ENCODE data around the gene PLEKHF1.

Gene PLEKHF1

GRCh38 chr19:29651622-29652394 is 13.5 kb upstream of the PLEKHF1 start:
- Histone ChIP-seq H3K4me3 (ENCODE audit: low read depth, low read length) (no peak overlapping the region), H3K9me3 (ENCODE audit: control insufficient read depth, insufficient read depth, low read depth, low read length) (0 out of 2 replicates have a peak, but pooled peaks cover 7% of the 10 kb centered on the region), H3K27me3 (ENCODE audit: control insufficient read depth, insufficient read depth, low read length) (no peaks in the 10 kb centered on the region), H3K4me1 (ENCODE audit: control insufficient read depth, insufficient read depth, low read length) (no peaks in the 10 kb centered on the region), H3K9ac (ENCODE audit: low read length) (no peak overlapping the region), H3K36me3 (ENCODE audit: control insufficient read depth, insufficient read depth, low read length) (no peaks in the 10 kb centered on the region), H3K27ac (ENCODE audit: low read depth, low read length) (no peak overlapping the region)

DNA sequence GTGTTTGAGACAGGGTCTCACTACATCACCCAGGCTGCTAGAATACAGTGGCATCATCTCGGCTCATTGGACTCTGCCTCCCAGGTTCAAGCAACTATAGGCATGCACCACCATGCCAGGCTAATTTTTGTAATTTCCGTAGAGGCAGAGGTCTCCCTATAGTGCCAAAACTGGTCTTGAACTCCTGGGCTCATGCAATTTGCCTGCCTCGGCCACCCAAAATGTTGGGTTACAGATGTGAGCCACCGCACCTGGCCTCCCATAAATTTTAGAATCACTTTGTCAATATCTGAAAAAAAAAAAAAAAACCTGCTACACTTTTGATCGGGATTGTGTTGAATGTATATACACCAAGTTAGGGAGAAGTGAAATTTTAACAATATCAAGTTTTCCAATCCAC is 11.9 kb upstream of the PLEKHF1 start:
- Histone ChIP-seq H3K27ac (ENCODE audit: low read depth, low read length) (no peak overlapping the region), H3K4me3 (ENCODE audit: low read depth, low read length) (no peak overlapping the region)

DNA sequence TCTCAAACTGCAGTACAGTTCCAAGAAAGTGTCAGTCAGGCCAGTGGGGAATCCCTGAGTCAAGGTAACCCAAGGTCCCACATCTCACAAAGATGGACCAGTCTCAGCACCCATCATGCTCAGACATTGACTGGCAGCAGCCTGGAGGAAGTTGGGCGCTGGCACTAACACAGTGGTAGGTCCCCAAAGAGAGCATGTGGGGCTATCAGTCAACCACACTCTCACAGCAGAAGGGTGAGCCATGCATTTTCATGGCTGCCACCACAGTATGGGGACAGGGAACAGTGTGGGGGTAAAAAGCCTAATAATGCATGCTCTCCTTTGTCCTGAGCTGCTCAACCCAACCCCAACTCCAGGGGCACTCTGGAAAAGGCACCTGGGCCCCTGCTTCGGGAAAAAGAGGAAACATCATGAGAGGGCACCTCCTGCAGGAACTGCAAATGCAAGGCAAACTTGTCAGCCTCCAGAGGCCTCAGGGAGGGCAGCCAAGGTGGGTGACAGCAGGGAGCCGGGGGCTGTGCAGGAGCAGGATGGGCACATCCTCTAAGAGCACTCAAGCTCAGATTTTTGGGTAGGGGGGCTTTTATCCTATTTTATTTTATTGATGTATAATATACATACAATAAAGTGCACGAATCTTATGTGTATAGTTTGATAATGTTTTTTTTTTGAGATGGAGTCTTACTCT is 9.5 kb upstream of the PLEKHF1 start:
- Histone ChIP-seq H3K27ac (ENCODE audit: low read depth, low read length) (no peak overlapping the region), H3K9ac (ENCODE audit: low read length) (no peak overlapping the region), H3K9me3 (ENCODE audit: control insufficient read depth, insufficient read depth, low read depth, low read length) (0 out of 2 replicates have a peak, but pooled peaks cover 7% of the 10 kb centered on the region), H3K4me1 (ENCODE audit: control insufficient read depth, insufficient read depth, low read length) (no peaks in the 10 kb centered on the region), H3K27me3 (ENCODE audit: control insufficient read depth, insufficient read depth, low read length) (no peaks in the 10 kb centered on the region), H3K36me3 (ENCODE audit: control insufficient read depth, insufficient read depth, low read length) (no peaks in the 10 kb centered on the region), H3K4me3 (ENCODE audit: low read depth, low read length) (no peak overlapping the region)

More for the DNA sequence above, 11.9 kb upstream of the PLEKHF1 start:
- no peaks in the 10 kb centered on the region for H3K27me3 ChIP-seq (ENCODE audit: control insufficient read depth, insufficient read depth, low read length)
- 0 out of 2 replicates have a peak, but pooled peaks cover 7% of the 10 kb centered on the region for H3K9me3 ChIP-seq (ENCODE audit: control insufficient read depth, insufficient read depth, low read depth, low read length)
- no peaks in the 10 kb centered on the region for H3K36me3 ChIP-seq (ENCODE audit: control insufficient read depth, insufficient read depth, low read length)
- H3K9ac ChIP-seq (ENCODE audit: low read length), result no peak overlapping the region
- H3K4me1 ChIP-seq (ENCODE audit: control insufficient read depth, insufficient read depth, low read length), result no peaks in the 10 kb centered on the region

DNA sequence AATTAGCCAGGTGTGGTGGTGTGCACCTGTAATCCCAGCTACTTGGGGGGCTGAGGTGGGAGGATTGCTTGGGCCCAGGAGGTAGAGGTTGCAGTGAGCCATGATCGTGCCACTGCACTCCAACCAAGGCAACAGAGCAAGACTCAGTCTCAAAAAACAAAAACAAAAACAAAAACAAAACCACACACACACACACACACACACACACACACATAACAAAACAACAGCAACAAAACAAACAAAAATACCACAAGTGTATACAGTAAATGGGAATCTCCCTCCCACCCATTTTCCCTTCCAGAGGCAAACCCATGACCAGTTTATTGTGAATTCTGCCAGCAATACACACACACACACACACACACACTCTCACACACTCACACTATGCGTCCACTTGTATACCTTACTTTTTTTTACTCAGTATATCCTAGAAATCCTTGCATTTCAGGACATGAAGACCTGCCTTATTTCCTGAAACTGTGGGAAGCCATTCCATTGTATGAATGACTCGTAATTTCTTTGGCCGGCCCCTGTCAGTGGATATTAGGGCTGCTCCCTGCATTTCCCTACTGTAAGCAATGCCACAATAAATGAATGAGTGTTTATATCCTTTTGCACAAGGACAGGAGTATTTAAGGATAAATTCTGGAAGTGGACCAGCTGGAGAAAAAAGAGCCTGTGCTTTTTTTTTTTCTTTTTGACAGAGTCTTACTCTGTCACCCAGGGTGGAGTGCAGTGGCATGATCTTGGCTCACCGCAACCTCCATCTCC is 6.9 kb upstream of the PLEKHF1 start:
- peaks cover 5% of the 10 kb centered on the region; the same call in 1 of the 2 replicates for H3K4me1 ChIP-seq (ENCODE audit: control insufficient read depth, insufficient read depth, low read length)
- H3K27me3 ChIP-seq (ENCODE audit: control insufficient read depth, insufficient read depth, low read length), result no peaks in the 10 kb centered on the region
- H3K9me3 ChIP-seq (ENCODE audit: control insufficient read depth, insufficient read depth, low read depth, low read length), result 0 out of 2 replicates have a peak, but pooled peaks cover 3% of the 10 kb centered on the region
- no peaks in the 10 kb centered on the region for H3K36me3 ChIP-seq (ENCODE audit: control insufficient read depth, insufficient read depth, low read length)
- H3K9ac ChIP-seq (ENCODE audit: low read length), result no peak overlapping the region
- H3K27ac ChIP-seq (ENCODE audit: low read depth, low read length), result no peak overlapping the region
- no peak overlapping the region for H3K4me3 ChIP-seq (ENCODE audit: low read depth, low read length)

DNA sequence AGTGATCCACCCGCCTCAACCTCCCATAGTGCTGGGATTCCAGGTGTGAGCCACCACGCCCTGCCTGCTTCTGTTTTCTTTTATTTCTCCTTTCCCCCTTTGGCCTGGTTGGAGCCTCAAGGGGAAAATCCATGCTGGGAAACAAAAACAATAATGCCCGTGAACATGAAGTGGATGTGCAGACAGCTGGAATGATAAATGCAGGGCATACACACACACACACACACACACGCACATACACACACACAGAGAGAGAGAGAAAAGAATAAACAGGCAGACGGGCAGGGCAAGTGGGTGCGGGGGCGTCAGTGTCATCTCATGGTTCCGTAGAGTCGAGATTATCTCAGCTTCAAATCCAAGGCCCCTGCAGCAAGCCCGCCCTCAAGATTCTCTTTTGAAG is 4.4 kb upstream of the PLEKHF1 start:
- H3K27ac ChIP-seq (ENCODE audit: low read depth, low read length), result no peak overlapping the region
- H3K4me1 ChIP-seq (ENCODE audit: control insufficient read depth, insufficient read depth, low read length), result peaks cover 14% of the 10 kb centered on the region; the same call in 1 of the 2 replicates
- no peaks in the 10 kb centered on the region for H3K36me3 ChIP-seq (ENCODE audit: control insufficient read depth, insufficient read depth, low read length)
- no peaks in the 10 kb centered on the region for H3K9me3 ChIP-seq (ENCODE audit: control insufficient read depth, insufficient read depth, low read depth, low read length)
- H3K9ac ChIP-seq (ENCODE audit: low read length), result no peak overlapping the region
- H3K27me3 ChIP-seq (ENCODE audit: control insufficient read depth, insufficient read depth, low read length), result 0 out of 2 replicates have a peak, but pooled peaks cover 4% of the 10 kb centered on the region
- no peak overlapping the region for H3K4me3 ChIP-seq (ENCODE audit: low read depth, low read length)

DNA sequence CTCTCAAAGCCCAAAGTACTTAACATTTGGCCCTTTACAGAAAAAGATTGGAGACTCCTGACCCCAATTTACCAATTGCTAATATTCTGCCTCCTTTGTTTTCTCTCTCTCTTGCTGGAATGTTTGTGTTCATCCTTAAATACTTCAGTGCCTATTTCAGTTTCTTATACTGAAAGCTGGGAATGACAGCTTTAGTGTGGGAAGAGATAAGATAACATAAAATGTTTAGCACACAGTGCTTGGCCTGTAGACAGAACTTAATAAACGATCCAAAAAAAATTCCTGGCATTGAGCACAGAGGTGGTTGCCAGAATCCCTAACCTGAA is 3.0 kb upstream of the PLEKHF1 start:
- Histone ChIP-seq H3K4me3 (ENCODE audit: low read depth, low read length) (no peak overlapping the region), H3K9me3 (ENCODE audit: control insufficient read depth, insufficient read depth, low read depth, low read length) (no peaks in the 10 kb centered on the region), H3K36me3 (ENCODE audit: control insufficient read depth, insufficient read depth, low read length) (no peaks in the 10 kb centered on the region), H3K27ac (ENCODE audit: low read depth, low read length) (no peak overlapping the region), H3K9ac (ENCODE audit: low read length) (no peak overlapping the region), H3K4me1 (ENCODE audit: control insufficient read depth, insufficient read depth, low read length) (peaks cover 26% of the 10 kb centered on the region), H3K27me3 (ENCODE audit: control insufficient read depth, insufficient read depth, low read length) (0 out of 2 replicates have a peak, but pooled peaks cover 4% of the 10 kb centered on the region)

GRCh38 chr19:29662604-29663404 is 2.5 kb upstream of the PLEKHF1 start:
- H3K4me3 ChIP-seq (ENCODE audit: low read depth, low read length), result no peak overlapping the region
- H3K27me3 ChIP-seq (ENCODE audit: control insufficient read depth, insufficient read depth, low read length), result 0 out of 2 replicates have a peak, but pooled peaks cover 4% of the 10 kb centered on the region
- H3K9ac ChIP-seq (ENCODE audit: low read length), result no peak overlapping the region
- no peak overlapping the region for H3K27ac ChIP-seq (ENCODE audit: low read depth, low read length)
- H3K4me1 ChIP-seq (ENCODE audit: control insufficient read depth, insufficient read depth, low read length), result peaks cover 29% of the 10 kb centered on the region
- no peaks in the 10 kb centered on the region for H3K36me3 ChIP-seq (ENCODE audit: control insufficient read depth, insufficient read depth, low read length)
- H3K9me3 ChIP-seq (ENCODE audit: control insufficient read depth, insufficient read depth, low read depth, low read length), result no peaks in the 10 kb centered on the region

GRCh38 chr19:29663861-29664752 is 1.2 kb upstream of the PLEKHF1 start:
- Histone ChIP-seq H3K27ac (ENCODE audit: low read depth, low read length) (no peak overlapping the region), H3K4me1 (ENCODE audit: control insufficient read depth, insufficient read depth, low read length) (peaks cover 38% of the 10 kb centered on the region), H3K9ac (ENCODE audit: low read length) (no peak overlapping the region), H3K9me3 (ENCODE audit: control insufficient read depth, insufficient read depth, low read depth, low read length) (no peaks in the 10 kb centered on the region), H3K36me3 (ENCODE audit: control insufficient read depth, insufficient read depth, low read length) (no peaks in the 10 kb centered on the region), H3K4me3 (ENCODE audit: low read depth, low read length) (no peak overlapping the region), H3K27me3 (ENCODE audit: control insufficient read depth, insufficient read depth, low read length) (0 out of 2 replicates have a peak, but pooled peaks cover 4% of the 10 kb centered on the region)

- H3K9ac ChIP-seq (ENCODE audit: low read length), result no peak overlapping the region
- H3K4me1 ChIP-seq (ENCODE audit: control insufficient read depth, insufficient read depth, low read length), result peaks cover 38% of the 10 kb centered on the region
- H3K36me3 ChIP-seq (ENCODE audit: control insufficient read depth, insufficient read depth, low read length), result no peaks in the 10 kb centered on the region
- no peak overlapping the region for H3K27ac ChIP-seq (ENCODE audit: low read depth, low read length)
- peak overlapping the region; percentile 82 for H3K4me3 ChIP-seq (ENCODE audit: low read depth, low read length)
- no peaks in the 10 kb centered on the region for H3K9me3 ChIP-seq (ENCODE audit: control insufficient read depth, insufficient read depth, low read depth, low read length)
- H3K27me3 ChIP-seq (ENCODE audit: control insufficient read depth, insufficient read depth, low read length), result 0 out of 2 replicates have a peak, but pooled peaks cover 4% of the 10 kb centered on the region
Measured at GRCh38 chr19:29664753-29665214, 477 bp upstream of the PLEKHF1 start.
